A673 (cell line): ENCODE data around the gene SLC25A52. TPM values are rescaled to one million over a fixed set of nuclear protein-coding genes. Genes with fewer than 3 reads are reported as not detected.
"Not testable (repeated sequence)": the region's sequence is repeated elsewhere in the genome, so short reads cannot be mapped to it uniquely, and the experiment has no call there.

Experiments used
- BruUV-seq: library from RNA; stranded (reverse); fragments of 400-500 nt; replicated peaks from 2 replicates; lab custom pipeline; 2021; lab: Mats Ljungman, UMichigan
- CTCF ChIA-PET: fragments of 300-600 bp; sonication (Branson Sonifier 250); formaldehyde crosslinking; loops from one replicate; lab custom pipeline; 2022; ENCODE audit warnings: antibody characterized with exemption; lab: Charles Lee
- POLR2A ChIA-PET: fragments of 300-600 bp; sonication (Branson Sonifier 250); formaldehyde crosslinking; loops from one replicate; lab custom pipeline; 2022; ENCODE audit warnings: antibody characterized with exemption; ENCODE audit not compliant: low non-redundant PET; lab: Charles Lee
- DNase-seq: peaks from one replicate; pipeline ENCODE4 v3.0.0-alpha.2; 2015; ENCODE audit warnings: low spot score
- H3K27ac ChIP-seq: fragments of 200-600 bp; sonication (generic); 2 replicates; pipeline ENCODE4 v1.5.1; 2016; ENCODE audit warnings: mixed run types, low read depth, mild to moderate bottlenecking, mixed read lengths, antibody characterized with exemption, low read length; ENCODE audit not compliant: poor library complexity, severe bottlenecking
- H3K27me3 ChIP-seq: fragments of 200-600 bp; sonication (generic); replicated peaks from 2 replicates; pipeline ENCODE4 v1.6.1; 2017; ENCODE audit warnings: mixed run types, low read depth, mild to moderate bottlenecking, mixed read lengths, antibody characterized with exemption, low read length; ENCODE audit not compliant: insufficient read depth, poor library complexity
- H3K36me3 ChIP-seq: fragments of 200-600 bp; sonication (generic); 2 replicates; pipeline ENCODE4 v1.6.1; 2016; ENCODE audit warnings: mixed run types, mild to moderate bottlenecking, mixed read lengths, antibody characterized with exemption, low read length; ENCODE audit not compliant: insufficient read depth, poor library complexity, severe bottlenecking
- H3K4me1 ChIP-seq: fragments of 200-600 bp; sonication (generic); 2 replicates; pipeline ENCODE4 v1.6.1; 2017; ENCODE audit warnings: mixed run types, mild to moderate bottlenecking, mixed read lengths, antibody characterized with exemption, low read length; ENCODE audit not compliant: insufficient read depth, poor library complexity, severe bottlenecking
- H3K4me3 ChIP-seq: fragments of 200-600 bp; sonication (generic); 2 replicates; pipeline ENCODE4 v1.5.1; 2016; ENCODE audit warnings: low read depth, mixed run types, mild to moderate bottlenecking, mixed read lengths, low read length; ENCODE audit not compliant: poor library complexity, severe bottlenecking
- H3K9me3 ChIP-seq: fragments of 200-600 bp; sonication (generic); 2 replicates; pipeline ENCODE4 v1.6.1; 2016; ENCODE audit warnings: mixed run types, low read depth, mild to moderate bottlenecking, mixed read lengths, antibody characterized with exemption, low read length; ENCODE audit not compliant: poor library complexity, severe bottlenecking
- CTCF ChIP-seq: fragments of 300-800, 200-600 bp; sonication (generic); conservative IDR thresholded peaks from 2 replicates; pipeline ENCODE4 v1.5.1; 2017; ENCODE audit warnings: low read depth, mild to moderate bottlenecking, antibody characterized with exemption, low read length, moderate library complexity, mixed read lengths
- EZH2 ChIP-seq: fragments of 200-600 bp; sonication (generic); IDR thresholded peaks from 2 replicates; pipeline ENCODE4 v1.6.1; 2017; ENCODE audit warnings: borderline replicate concordance, low read depth, mild to moderate bottlenecking, mixed read lengths, antibody characterized with exemption, low read length; ENCODE audit not compliant: poor library complexity, severe bottlenecking
- intact Hi-C: fragments of 100-400 bp; cut with micrococcal nuclease; formaldehyde crosslinking; loops from one replicate; pipeline ENCODE4 v1.10.0; 2022; ENCODE audit not compliant: unreplicated experiment
- total RNA-seq: library from RNA; stranded (reverse); gene quantifications from 2 replicates; pipeline ENCODE4 v1.2.3, GENCODE V29; 2021

SLC25A52 gene
- total RNA-seq, 1 experiment from 2014 or later: not detected

- no TSS peak for BruUV-seq
- ChIA-PET POLR2A (no interaction called here), CTCF (no interaction called here)
- Histone ChIP-seq H3K36me3 (no peaks in the 10 kb centered on the region), H3K4me3 (no peak overlapping the region), H3K4me1 (no peaks in the 10 kb centered on the region), H3K27ac (no peak overlapping the region), H3K27me3 (peaks cover 4% of the 10 kb centered on the region), H3K9me3 (no peaks in the 10 kb centered on the region)
- DNase-seq: no peak
- TF ChIP-seq EZH2 (no peak), CTCF (no peak)
- intact Hi-C loops: loop anchor here (5.0 kb wide), 1 partner anchor 73 kb away; no protein-coding TSS in a partner anchor
These were observed 16.2 kb downstream of the SLC25A52 start for GRCh38 chr18:31744321-31745067.

GRCh38 chr18:31743600-31743999, 17.1 kb downstream of the SLC25A52 start:
- H3K27me3 ChIP-seq, H3K4me3 ChIP-seq, H3K9me3 ChIP-seq, H3K36me3 ChIP-seq, CTCF ChIA-PET, BruUV-seq, DNase-seq, H3K4me1 ChIP-seq, H3K27ac ChIP-seq, POLR2A ChIA-PET: not testable (repeated sequence)
- intact Hi-C loops: loop anchor here (5.0 kb wide), 1 partner anchor 74 kb away; no protein-coding TSS in a partner anchor

GRCh38 chr18:31741097-31741735, 19.5 kb downstream of the SLC25A52 start:
- CTCF ChIA-PET: interaction anchor here (0.6 kb wide), 2 partner anchors 200 to 236 kb away, joined by 3 to 18 read pairs; no protein-coding TSS in a partner anchor
- TF ChIP-seq EZH2 (no peak), CTCF (peak; percentile 85)
- POLR2A ChIA-PET: no interaction called here
- Histone ChIP-seq H3K4me1 (no peaks in the 10 kb centered on the region), H3K9me3 (no peaks in the 10 kb centered on the region), H3K4me3 (no peak overlapping the region), H3K36me3 (no peaks in the 10 kb centered on the region), H3K27ac (no peak overlapping the region), H3K27me3 (no peaks in the 10 kb centered on the region)
- no TSS peak for BruUV-seq
- intact Hi-C loops: loop anchor here (1.0 to 5.0 kb wide), 3 partner anchors 76 to 236 kb away; no protein-coding TSS in a partner anchor
- DNase-seq: peak; percentile 62
